H9 (cell line): Measurements from ENCODE around the gene RTP2. TPM values are rescaled to one million over a fixed set of nuclear protein-coding genes. Genes with fewer than 3 reads are reported as not detected.

ENCODE experiments used
- DNase-seq: peaks from one replicate; pipeline ENCODE4 v3.0.0-alpha.2; 2017
- H2AFZ ChIP-seq: one replicate; pipeline ENCODE4 v1.6.1; 2013; ENCODE audit warnings: mild to moderate bottlenecking, low read length, control low read depth, moderate library complexity
- H2AK5ac ChIP-seq: 2 replicates; pipeline ENCODE4 v1.6.1; 2013; ENCODE audit warnings: low read length, control low read depth, mixed read lengths; ENCODE audit not compliant: insufficient read length
- H2BK120ac ChIP-seq: one replicate; pipeline ENCODE4 v1.6.1; 2013; ENCODE audit warnings: low read depth, mild to moderate bottlenecking, low read length, control low read depth, inconsistent platforms; ENCODE audit not compliant: poor library complexity, severe bottlenecking
- H2BK12ac ChIP-seq: 2 replicates; pipeline ENCODE4 v1.6.1; 2013; ENCODE audit warnings: low read length, control low read depth, mixed read lengths, low read depth; ENCODE audit not compliant: insufficient read length
- H2BK15ac ChIP-seq: 2 replicates; pipeline ENCODE4 v1.6.1; 2013; ENCODE audit warnings: low read depth, low read length, control low read depth
- H2BK20ac ChIP-seq: one replicate; pipeline ENCODE4 v1.6.1; 2013; ENCODE audit warnings: low read depth, mild to moderate bottlenecking, low read length, control low read depth, inconsistent platforms; ENCODE audit not compliant: poor library complexity, severe bottlenecking
- H2BK5ac ChIP-seq: 2 replicates; pipeline ENCODE4 v1.6.1; 2013; ENCODE audit warnings: low read length, control low read depth, mixed read lengths; ENCODE audit not compliant: insufficient read length
- H3K14ac ChIP-seq: 2 replicates; pipeline ENCODE4 v1.6.1; 2013; ENCODE audit warnings: low read length, control low read depth; ENCODE audit not compliant: insufficient read depth
- H3K18ac ChIP-seq: 2 replicates; pipeline ENCODE4 v1.6.1; 2013; ENCODE audit warnings: low read depth, mild to moderate bottlenecking, mixed read lengths, low read length, control low read depth; ENCODE audit not compliant: insufficient read length
- H3K23ac ChIP-seq: 2 replicates; pipeline ENCODE4 v1.6.1; 2013; ENCODE audit warnings: low read length, control low read depth, mixed read lengths, low read depth; ENCODE audit not compliant: insufficient read length
- H3K23me2 ChIP-seq: 2 replicates; pipeline ENCODE4 v1.6.1; 2013; ENCODE audit warnings: low read depth, mild to moderate bottlenecking, mixed read lengths, low read length, control low read depth; ENCODE audit not compliant: insufficient read length, poor library complexity, severe bottlenecking
- H3K27ac ChIP-seq: 2 replicates; pipeline ENCODE4 v1.5.1; 2013; ENCODE audit warnings: low read length, control low read depth, mixed read lengths, low read depth; ENCODE audit not compliant: insufficient read length
- H3K27me3 ChIP-seq: 2 replicates; pipeline ENCODE4 v1.6.1; 2013; ENCODE audit warnings: low read length, control low read depth, inconsistent platforms; ENCODE audit not compliant: insufficient read depth
- H3K4ac ChIP-seq: 2 replicates; pipeline ENCODE4 v1.6.1; 2013; ENCODE audit warnings: low read depth, mild to moderate bottlenecking, control low read depth, inconsistent platforms, low read length, moderate library complexity
- H3K4me1 ChIP-seq: 2 replicates; pipeline ENCODE4 v1.6.1; 2013; ENCODE audit warnings: low read length, control low read depth, inconsistent platforms; ENCODE audit not compliant: insufficient read depth
- H3K4me2 ChIP-seq: 2 replicates; pipeline ENCODE4 v1.6.1; 2013; ENCODE audit warnings: low read length, control low read depth, mixed read lengths; ENCODE audit not compliant: insufficient read length, insufficient read depth
- H3K56ac ChIP-seq: 2 replicates; pipeline ENCODE4 v1.6.1; 2013; ENCODE audit warnings: low read depth, mild to moderate bottlenecking, mixed read lengths, low read length, control low read depth; ENCODE audit not compliant: insufficient read length
- H3K79me1 ChIP-seq: 2 replicates; pipeline ENCODE4 v1.6.1; 2013; ENCODE audit warnings: low read depth, mild to moderate bottlenecking, moderate library complexity, low read length, control low read depth, inconsistent platforms; ENCODE audit not compliant: insufficient read depth, poor library complexity, severe bottlenecking
- H3K79me2 ChIP-seq: 2 replicates; pipeline ENCODE4 v1.6.1; 2013; ENCODE audit warnings: low read length, control low read depth, inconsistent platforms; ENCODE audit not compliant: insufficient read depth
- H3K9ac ChIP-seq: 2 replicates; pipeline ENCODE4 v1.6.1; 2013; ENCODE audit warnings: low read length, control low read depth, mixed read lengths; ENCODE audit not compliant: insufficient read length; ENCODE audit errors: extremely low read depth
- H3K9me3 ChIP-seq: one replicate; pipeline ENCODE4 v1.6.1; 2013; ENCODE audit warnings: low read depth, low read length, inconsistent platforms; ENCODE audit not compliant: control insufficient read depth
- H3T11ph ChIP-seq: one replicate; pipeline ENCODE4 v1.6.1; 2013; ENCODE audit warnings: mild to moderate bottlenecking, low read length, control low read depth, inconsistent platforms
- H4K20me1 ChIP-seq: one replicate; pipeline ENCODE4 v1.6.1; 2013; ENCODE audit not compliant: control insufficient read depth, insufficient read length, insufficient read depth
- H4K5ac ChIP-seq: 2 replicates; pipeline ENCODE4 v1.6.1; 2013; ENCODE audit warnings: low read depth, mild to moderate bottlenecking, mixed read lengths, low read length, control low read depth; ENCODE audit not compliant: insufficient read length
- H4K8ac ChIP-seq: replicated peaks from 2 replicates; pipeline ENCODE4 v1.6.1; 2013; ENCODE audit warnings: low read length, control low read depth, mixed read lengths, low read depth; ENCODE audit not compliant: insufficient read length
- H4K91ac ChIP-seq: 2 replicates; pipeline ENCODE4 v1.6.1; 2013; ENCODE audit warnings: low read depth, mild to moderate bottlenecking, moderate library complexity, mixed read lengths, low read length, control low read depth; ENCODE audit not compliant: insufficient read length
- H3K27ac Mint-ChIP-seq, 3 experiments: 2 replicates in 2 of 3; 3 replicates in 1 of 3; pipeline ENCODE4 v1.8.0; 2020 to 2021; ENCODE audit warnings: mixed read lengths in 3 of 3, mild to moderate bottlenecking in 1 of 3, moderate library complexity in 1 of 3
- H3K27me3 Mint-ChIP-seq: 2 replicates; pipeline ENCODE4 v1.8.0; 2021; ENCODE audit warnings: low read depth, mild to moderate bottlenecking, moderate library complexity, mixed read lengths
- H3K36me3 Mint-ChIP-seq, 3 experiments: 2 replicates in 2 of 3; 3 replicates in 1 of 3; pipeline ENCODE4 v1.8.0; 2020 to 2021; ENCODE audit warnings: low read depth in 3 of 3, mixed read lengths in 3 of 3; ENCODE audit not compliant: insufficient read depth in 1 of 3
- H3K4me1 Mint-ChIP-seq, 2 experiments: 2 replicates each; pipeline ENCODE4 v1.8.0; 2020; ENCODE audit warnings: mixed read lengths in 2 of 2
- H3K4me3 Mint-ChIP-seq, 2 experiments: 2 replicates in 1 of 2; 3 replicates in 1 of 2; pipeline ENCODE4 v1.8.0; 2020 to 2021; ENCODE audit warnings: mild to moderate bottlenecking in 2 of 2, mixed read lengths in 2 of 2, moderate library complexity in 1 of 2
- H3K9me3 Mint-ChIP-seq, 2 experiments: 2 replicates in 1 of 2; 3 replicates in 1 of 2; pipeline ENCODE4 v1.8.0; 2020; ENCODE audit warnings: mild to moderate bottlenecking in 2 of 2, mixed read lengths in 2 of 2, moderate library complexity in 1 of 2
- CTCF ChIP-seq: fragments of 200-600 bp; sonication (generic); conservative IDR thresholded peaks from 3 replicates; pipeline ENCODE4 v1.8.0; 2021; ENCODE audit warnings: antibody characterized with exemption, mild to moderate bottlenecking
- WGBS: extraction: QIAGEN DNeasy Blood & Tissue Kit; methylation state at CpG from one replicate; pipeline ENCODE4 v1.1.7; 2013; ENCODE audit warnings: missing lambda C conversion rate, low lambda C conversion rate, mixed read lengths; ENCODE audit not compliant: insufficient read length; ENCODE audit errors: extremely low coverage; 5-methylcytosine and 5-hydroxymethylcytosine counted together
- total RNA-seq: library from RNA; stranded (reverse); gene quantifications from 2 replicates; pipeline ENCODE4 v1.2.1, GENCODE V29; 2021

Gene RTP2
- total RNA-seq, 1 experiment from 2014 or later: not detected

GRCh38 chr3:187700249-187700648, 2.1 kb downstream of the RTP2 start:
- Histone ChIP-seq H3K27me3 (no peaks in the 10 kb centered on the region), H3K79me2 (no peaks in the 10 kb centered on the region), H3T11ph (no peak overlapping the region), H2AFZ (no peak overlapping the region), H4K20me1 (no peaks in the 10 kb centered on the region), H4K8ac (no peak overlapping the region), H4K5ac (no peak overlapping the region), H2BK120ac (no peak overlapping the region), H4K91ac (no peak overlapping the region), H3K4ac (no peak overlapping the region), H3K23me2 (no peaks in the 10 kb centered on the region), H3K18ac (no peak overlapping the region), H3K9ac (no peak overlapping the region), H2BK20ac (no peak overlapping the region), H3K14ac (no peak overlapping the region), H3K9me3 (no peaks in the 10 kb centered on the region), H2BK12ac (no peak overlapping the region), H2BK15ac (no peak overlapping the region), H3K23ac (no peak overlapping the region), H3K4me2 (no peak overlapping the region), H3K27ac (no peak overlapping the region), H3K4me1 (no peaks in the 10 kb centered on the region), H2BK5ac (no peak overlapping the region), H3K56ac (no peak overlapping the region), H2AK5ac (no peak overlapping the region), H3K79me1 (no peaks in the 10 kb centered on the region)
- peaks cover 11% of the 10 kb centered on the region for H3K27me3 Mint-ChIP-seq
- no peak overlapping the region for H3K27ac Mint-ChIP-seq
- no peak for DNase-seq
- TF ChIP-seq CTCF: no peak
- H3K36me3 Mint-ChIP-seq: no peaks in the 10 kb centered on the region
- no peaks in the 10 kb centered on the region for H3K4me1 Mint-ChIP-seq
- H3K4me3 Mint-ChIP-seq: no peak overlapping the region
- WGBS: no CpG with 5 or more reads among the region's 2 CpGs
- no peaks in the 10 kb centered on the region; a peak in 1 of 5 replicates for H3K9me3 Mint-ChIP-seq
